Umbilical cord (tissue), 2 donors: Measurements from ENCODE around the gene PPP1R3F. TPM values are rescaled to one million over a fixed set of nuclear protein-coding genes. Genes with fewer than 3 reads are reported as not detected.

Experiments
- DNase-seq: peaks from one replicate; pipeline ENCODE4 v3.0.0-alpha.2; 2015; ENCODE audit warnings: low spot score
- total RNA-seq: library from RNA; depleted of rRNA; stranded (reverse); fragments of >200 nt; gene quantifications from one replicate; pipeline ENCODE4 v1.2.3, GENCODE V29; 2014; ENCODE audit warnings: low replicate concordance; ENCODE audit not compliant: insufficient read depth

The PPP1R3F gene
- total RNA-seq, 1 donor from 2014 or later: 3.9 TPM

DNA sequence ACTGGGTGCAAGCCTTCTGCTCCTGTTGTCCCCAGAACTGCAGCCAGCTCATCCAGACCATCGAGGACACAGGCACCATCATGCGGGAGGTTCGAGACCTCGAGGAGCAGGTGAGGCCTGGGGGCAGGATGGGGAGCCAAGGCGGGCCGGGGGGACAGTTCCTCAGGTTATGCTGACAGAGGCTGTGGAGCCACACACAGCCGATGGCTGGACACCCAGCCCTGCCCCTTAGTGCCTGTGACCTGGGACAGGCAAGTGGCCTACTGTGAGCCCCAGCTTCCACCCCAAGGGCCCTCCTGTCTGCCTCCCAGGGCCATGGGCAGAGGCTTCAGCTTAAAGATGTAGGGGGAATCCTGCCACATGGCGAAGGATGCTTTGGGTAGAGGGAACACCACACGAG lies 20.0 kb upstream of the PPP1R3F start:
- DNase-seq: no peak

- DNase-seq: no peak
These were observed 19.5 kb upstream of the PPP1R3F start for GRCh38 chrX:49250066-49250465.

GRCh38 chrX:49250578-49250977 lies 19.0 kb upstream of the PPP1R3F start:
- DNase-seq: no peak

- DNase-seq: no peak
These were observed 18.3 kb upstream of the PPP1R3F start for GRCh38 chrX:49251325-49251724.

DNA sequence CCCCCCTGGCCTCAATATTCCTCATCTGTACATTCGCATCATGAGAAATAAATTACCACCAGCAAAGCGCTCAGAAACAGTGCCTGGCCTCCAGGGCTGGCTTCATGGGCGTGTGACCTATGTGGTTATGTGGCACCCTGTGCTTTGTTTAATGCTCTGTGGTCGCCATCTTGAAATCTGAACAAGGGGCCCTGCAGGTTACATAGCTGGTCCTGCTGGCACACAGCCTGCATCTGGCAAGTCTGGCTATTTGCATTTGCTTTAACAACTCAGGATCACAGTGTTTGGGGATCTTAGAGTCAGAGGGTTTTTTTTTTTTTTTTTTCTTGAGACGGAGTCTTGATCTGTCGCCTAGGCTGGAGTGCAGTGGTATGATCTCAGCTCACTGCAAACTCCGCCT lies 15.0 kb upstream of the PPP1R3F start:
- no peak for DNase-seq

DNA sequence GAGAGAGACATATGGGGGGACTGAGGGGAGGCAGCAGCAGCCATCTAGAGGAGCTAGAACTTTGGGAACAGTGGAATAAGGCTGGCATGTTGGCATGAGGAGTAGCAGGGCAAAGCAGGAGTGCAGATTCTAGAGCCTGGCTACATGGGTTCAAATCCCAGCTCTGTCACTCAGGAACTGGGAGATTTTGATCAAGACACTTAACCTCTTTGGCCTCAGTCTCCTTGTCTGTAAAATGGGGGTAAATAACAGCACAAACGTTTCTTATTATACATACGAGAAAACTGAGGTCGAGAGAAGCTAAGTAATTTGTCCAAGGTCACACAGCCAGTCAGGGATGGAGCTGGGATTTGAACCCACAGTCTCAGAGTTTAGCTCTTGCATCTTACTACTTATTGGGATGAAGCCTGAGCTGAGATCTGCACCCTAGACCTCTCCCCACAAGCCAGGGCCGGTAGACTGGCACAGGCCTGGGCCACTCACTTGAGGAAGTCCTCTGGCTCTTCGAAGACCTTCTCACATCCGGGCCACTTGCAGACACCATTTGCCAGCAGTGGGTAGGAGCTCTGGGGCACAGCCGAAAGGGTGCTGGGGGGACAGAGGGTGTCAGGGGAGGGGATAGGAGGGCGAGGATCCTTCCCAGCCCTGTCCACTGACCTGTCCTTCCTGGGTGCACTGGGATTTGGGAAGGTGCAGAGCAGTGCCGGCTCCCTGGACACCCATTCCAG lies 13.2 kb upstream of the PPP1R3F start:
- no peak for DNase-seq

GRCh38 chrX:49257074-49257790 lies 12.4 kb upstream of the PPP1R3F start:
- DNase-seq: no peak

- no peak for DNase-seq
These were observed 11.5 kb upstream of the PPP1R3F start for GRCh38 chrX:49257846-49258748.

DNA sequence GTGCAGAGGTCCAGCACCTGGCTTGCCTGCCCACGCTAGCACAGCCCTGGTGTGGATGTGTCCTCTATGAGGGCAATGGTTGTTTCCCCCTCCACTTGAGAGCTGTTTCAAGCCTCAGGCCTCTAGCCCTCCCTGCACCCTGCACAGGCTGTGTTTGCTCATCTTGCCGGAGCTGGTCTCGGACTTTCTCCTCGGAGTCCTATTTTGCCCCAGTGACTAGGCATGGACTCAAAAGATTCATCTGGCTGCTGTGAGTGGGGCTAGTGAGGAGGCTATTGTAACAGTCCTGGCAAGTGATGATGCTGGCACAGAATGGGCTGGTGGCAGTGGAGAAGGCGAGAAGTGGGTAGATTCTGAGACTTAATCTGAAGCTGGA lies 10.9 kb upstream of the PPP1R3F start:
- no peak for DNase-seq

- DNase-seq: no peak
These were observed 9.2 kb upstream of the PPP1R3F start for GRCh38 chrX:49260221-49260985.

DNA sequence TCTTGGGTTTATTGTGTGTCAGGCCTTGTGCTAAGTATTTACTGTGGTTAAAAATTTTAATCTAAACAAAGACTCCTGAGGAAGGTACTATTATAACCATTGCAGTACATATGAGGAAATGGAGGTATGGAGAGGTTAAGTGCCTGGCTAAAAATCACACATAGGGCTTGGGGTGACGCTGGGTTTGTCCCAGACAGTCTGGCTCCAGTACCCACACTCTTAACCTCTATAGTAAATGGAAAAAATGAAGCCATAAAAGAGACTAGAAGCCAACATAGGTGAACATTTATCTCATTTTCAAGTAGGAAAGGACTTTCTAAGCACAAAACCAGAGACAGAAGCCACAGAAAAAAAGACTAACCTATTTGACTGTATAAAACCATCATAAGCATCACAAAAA lies 7.0 kb upstream of the PPP1R3F start:
- no peak for DNase-seq

DNA sequence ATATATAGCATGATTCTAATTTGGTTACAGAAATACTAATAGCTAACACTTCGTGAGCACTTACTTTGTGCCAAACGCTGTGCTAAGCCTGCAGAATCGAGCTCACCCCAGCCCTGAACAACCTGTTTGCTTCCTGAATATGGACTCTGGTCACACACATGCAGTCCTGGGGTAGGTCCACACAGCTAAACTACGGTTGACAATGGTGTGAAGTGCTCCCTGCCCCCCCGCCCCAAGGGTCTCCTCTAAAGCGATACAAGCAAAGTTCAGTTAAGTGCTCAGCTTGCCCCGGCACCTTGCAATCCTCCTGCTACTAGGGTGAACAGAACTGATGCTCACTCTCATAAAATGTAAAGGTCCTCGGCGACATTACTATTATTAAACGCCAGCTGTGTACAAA lies 6.0 kb upstream of the PPP1R3F start:
- no peak for DNase-seq

- DNase-seq: no peak
These were observed 5.1 kb upstream of the PPP1R3F start, which contains the start of gene FOXP3 for GRCh38 chrX:49264460-49264859. TSS of gene FOXP3 (minus strand) at chrX:49264710. CDS start at chrX:49258505, 6,205 bp downstream.

DNA sequence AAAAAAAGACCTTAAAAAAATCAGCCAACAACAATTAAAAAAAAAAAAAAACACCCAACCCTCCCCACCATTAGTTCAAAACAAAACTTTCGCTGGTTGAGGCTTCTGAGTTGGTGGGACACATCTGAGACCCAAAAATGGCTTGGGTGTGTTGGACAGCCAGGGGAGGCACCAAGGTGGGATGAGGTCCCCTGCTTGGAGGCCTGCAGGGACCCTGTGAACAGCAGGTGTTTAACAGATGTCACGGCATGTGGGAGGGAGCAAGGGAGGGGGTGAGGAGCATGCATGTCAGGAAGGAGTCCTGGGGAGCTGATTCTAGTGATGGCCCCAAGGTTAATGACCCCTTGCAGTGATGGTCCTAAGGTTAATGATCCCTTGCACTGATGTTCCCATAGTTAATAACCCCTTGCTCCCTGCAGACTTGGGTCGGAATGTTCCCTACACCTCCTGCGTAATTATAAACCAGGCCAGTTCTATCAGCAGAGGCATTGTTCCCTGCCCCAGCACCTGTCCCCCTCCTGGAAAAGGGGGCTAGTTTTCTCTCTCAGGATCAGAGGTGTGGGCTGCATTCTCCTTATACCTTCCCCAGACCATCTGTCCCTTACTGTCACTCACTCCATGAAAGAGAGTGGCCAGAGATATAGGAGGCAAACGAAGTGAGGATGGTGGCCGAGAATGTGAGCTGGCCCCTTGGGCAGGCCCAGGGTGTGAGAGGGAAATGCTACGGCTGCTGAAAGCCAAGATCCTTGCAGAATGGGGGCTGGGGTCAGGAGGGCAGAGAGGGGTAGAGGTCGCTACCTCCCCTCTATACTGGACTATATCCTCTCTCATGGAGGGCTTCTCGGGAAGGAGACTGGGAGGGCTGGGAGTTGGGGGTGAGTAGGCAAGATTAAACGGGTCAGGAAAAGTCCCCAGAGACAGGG lies 2.8 kb upstream of the PPP1R3F start:
- no peak for DNase-seq

- peak; percentile 1 for DNase-seq
These were observed 937 bp upstream of the PPP1R3F start for GRCh38 chrX:49268702-49269009.

DNA sequence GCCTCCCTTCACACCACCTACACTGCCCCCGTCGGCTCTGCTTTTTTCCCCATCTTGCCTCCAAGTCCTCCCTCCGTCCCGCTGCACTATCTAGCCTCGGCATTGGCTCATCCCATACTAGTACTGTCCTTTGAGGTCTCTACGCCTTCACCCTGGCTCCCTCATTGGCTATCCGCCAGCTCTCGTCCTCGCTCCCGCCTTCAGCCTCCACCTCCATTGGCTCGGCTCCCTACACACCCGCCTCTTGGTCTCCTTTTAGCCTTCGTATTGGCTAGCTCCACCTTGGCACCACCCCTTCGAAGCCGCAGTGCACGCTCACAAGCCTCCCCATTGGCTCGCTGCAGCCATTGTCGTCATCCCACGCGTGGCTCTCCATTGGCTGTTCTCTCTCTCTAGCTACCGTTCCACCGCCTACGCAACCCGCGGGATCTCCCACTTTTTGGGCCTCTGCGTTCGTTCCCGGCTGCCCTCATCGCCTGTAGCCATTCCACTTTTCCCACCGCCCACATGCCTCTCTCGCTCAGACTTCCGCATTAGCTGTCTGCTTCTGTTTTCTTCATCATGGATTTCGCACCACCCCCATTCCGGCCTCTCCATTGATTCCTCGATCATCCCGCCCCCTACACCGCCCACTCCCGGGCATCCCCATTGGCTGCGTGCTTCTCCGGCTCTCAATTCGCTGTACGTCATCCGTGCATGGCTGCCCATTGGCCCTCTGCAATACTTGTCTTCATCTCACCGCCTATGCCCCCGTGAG lies 405 bp upstream of the PPP1R3F start:
- DNase-seq: peak; percentile 98

DNA sequence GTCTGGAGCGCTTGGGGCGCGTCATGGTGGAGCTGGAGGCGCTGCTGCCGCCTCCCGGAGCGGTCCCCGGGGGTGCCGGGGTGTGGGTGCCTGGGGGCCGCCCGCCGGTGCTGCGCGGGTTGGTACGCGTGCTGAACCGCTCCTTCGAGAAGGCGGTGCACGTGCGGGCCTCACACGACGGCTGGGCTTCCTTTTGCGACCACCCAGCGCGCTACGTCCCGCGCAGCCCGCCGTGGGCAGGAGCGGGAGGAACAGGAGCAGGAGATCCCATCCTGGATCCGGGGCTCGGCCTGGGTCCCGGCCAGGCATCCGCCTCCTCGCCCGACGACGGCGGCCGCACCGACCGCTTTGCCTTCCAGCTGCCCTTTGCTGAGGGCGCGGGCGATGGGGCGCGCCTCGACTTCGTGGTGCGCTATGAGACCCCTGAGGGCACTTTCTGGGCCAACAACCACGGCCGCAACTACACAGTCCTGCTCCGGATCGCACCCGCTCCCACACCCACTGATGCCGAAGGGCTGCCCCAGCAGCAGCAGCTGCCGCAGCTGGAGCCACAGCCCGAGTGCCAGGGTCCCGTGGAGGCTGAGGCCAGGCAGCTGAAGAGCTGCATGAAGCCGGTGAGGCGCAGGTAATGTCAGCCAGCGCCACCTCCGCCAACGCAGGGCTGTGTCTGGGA lies 792 bp downstream of the PPP1R3F start:
- DNase-seq: no peak

DNA sequence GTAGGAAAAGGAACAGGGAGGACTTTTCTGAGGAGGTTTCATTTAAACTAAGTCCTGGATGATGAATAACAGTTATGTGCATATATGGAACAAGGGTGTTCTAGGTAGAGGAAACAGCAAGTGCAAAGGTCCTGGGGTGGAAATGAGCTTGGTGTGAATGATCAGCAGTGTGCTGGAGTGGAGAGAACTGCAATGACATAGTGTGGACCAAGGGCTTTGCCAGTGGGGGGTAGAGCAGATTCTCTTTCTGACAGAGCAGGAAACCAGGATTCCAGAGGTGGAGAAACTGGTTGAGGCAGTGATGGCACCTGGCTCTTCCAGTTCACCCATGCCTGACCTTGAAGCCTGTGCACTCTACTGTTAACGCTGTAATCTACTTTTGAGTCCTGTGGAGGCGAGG lies 1.7 kb downstream of the PPP1R3F start:
- DNase-seq: peak; percentile 4

DNA sequence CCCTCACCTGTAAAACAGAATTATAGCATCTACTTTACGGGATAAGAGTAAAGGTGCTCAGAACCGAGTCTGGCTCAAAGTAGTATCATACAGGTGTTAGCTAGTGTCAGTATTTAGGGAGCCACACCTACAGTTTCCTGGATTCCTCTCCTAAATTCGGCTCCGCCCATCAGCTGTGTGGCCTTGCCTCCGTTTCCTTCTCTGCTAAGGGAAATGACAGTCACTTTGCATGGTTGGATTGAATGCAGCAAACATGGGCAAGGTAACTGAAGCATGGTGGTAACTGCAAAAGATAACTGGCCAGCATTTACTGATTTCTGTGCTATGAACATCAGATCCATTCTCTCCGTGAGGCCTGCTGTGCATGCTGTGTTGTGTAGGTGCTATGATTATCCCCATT lies 2.8 kb downstream of the PPP1R3F start:
- no peak for DNase-seq
